HepG2 (cell line): ENCODE data around the gene INHBA. TPM values are rescaled to one million over a fixed set of nuclear protein-coding genes. Genes with fewer than 3 reads are reported as not detected.

Source experiments
- ATAC-seq: fragments of 200-7000 bp; cut with Tn5 transposase; 3 replicates; pipeline ENCODE4 v1.9.1; 2020; ENCODE audit warnings: mild to moderate bottlenecking, moderate library complexity
- BruUV-seq: library from RNA; stranded (reverse); fragments of 400-500 nt; replicated peaks from 2 replicates; lab custom pipeline; 2021; lab: Mats Ljungman, UMichigan
- CTCF ChIA-PET: fragments of 300-600 bp; formaldehyde crosslinking; extraction: SDS; loops from one replicate; lab custom pipeline; 2021; ENCODE audit warnings: low total read pairs, inconsistent platforms, low intra/inter-chr PET ratio; lab: Yijun Ruan, JAX
- POLR2A ChIA-PET: fragments of 350-600 bp; sonication (Branson Sonifier 250); formaldehyde crosslinking; loops from one replicate; lab custom pipeline; 2020; ENCODE audit warnings: antibody characterized with exemption, inconsistent platforms; lab: Yijun Ruan, JAX
- DNase-seq: peaks from one replicate; pipeline ENCODE4 v3.0.0-alpha.2; 2015; ENCODE audit warnings: low spot score
- FAIRE-seq: peaks from 3 replicates; lab custom pipeline; 2011; peaks lifted over from hg19 to GRCh38; lab: Jason Lieb, UNC
- H2AFZ ChIP-seq: one replicate; pipeline ENCODE4 v1.6.1; 2011; ENCODE audit warnings: low read length, inconsistent platforms
- H3K27ac ChIP-seq: fragments of 300-600 bp; 3 replicates; pipeline ENCODE4 v1.8.0; 2011; ENCODE audit warnings: mixed run types, mild to moderate bottlenecking, mixed read lengths, low read length, inconsistent platforms; ENCODE audit not compliant: insufficient read depth; ENCODE audit errors: extremely low read length
- H3K27me3 ChIP-seq, 2 experiments: fragments of 200-600 bp in 1 of 2; 2 replicates in 1 of 2; 3 replicates in 1 of 2; pipeline versions ENCODE4 v1.6.0 to v1.8.0; 2011; ENCODE audit warnings: low read length in 2 of 2, mild to moderate bottlenecking in 2 of 2, moderate library complexity in 2 of 2, inconsistent platforms in 1 of 2; ENCODE audit not compliant: insufficient read depth in 2 of 2, control insufficient read depth in 1 of 2
- H3K36me3 ChIP-seq, 2 experiments: fragments of 200-600 bp in 1 of 2; replicated peaks in 1 of 2; 2 replicates in 1 of 2; 3 replicates in 1 of 2; pipeline versions ENCODE4 v1.5.1 to v1.8.0; 2011; ENCODE audit warnings: low read length in 2 of 2, inconsistent platforms in 1 of 2; ENCODE audit not compliant: insufficient read depth in 2 of 2, control insufficient read depth in 1 of 2
- H3K4me1 ChIP-seq: 2 replicates; pipeline ENCODE4 v1.5.1; 2012; ENCODE audit warnings: low read length, inconsistent platforms; ENCODE audit not compliant: insufficient read depth
- H3K4me2 ChIP-seq: 2 replicates; pipeline ENCODE4 v1.6.0; 2011; ENCODE audit warnings: low read depth, low read length, inconsistent platforms
- H3K4me3 ChIP-seq, 3 experiments: fragments of 200-600 bp in 1 of 3; sonication (generic), shearing (Covaris generic) in 1 of 3; replicated peaks in 1 of 3; 2 replicates each; pipeline ENCODE4 v1.5.1; 2011 to 2016; ENCODE audit warnings: low read length in 3 of 3, inconsistent platforms in 2 of 3, low read depth in 2 of 3, mild to moderate bottlenecking in 2 of 3, control low read depth in 1 of 3, mixed read lengths in 1 of 3; ENCODE audit not compliant: insufficient read depth in 1 of 3
- H3K79me2 ChIP-seq: one replicate; pipeline ENCODE4 v1.6.1; 2011; ENCODE audit warnings: low read length, inconsistent platforms; ENCODE audit not compliant: insufficient read depth
- H3K9ac ChIP-seq: 2 replicates; pipeline ENCODE4 v1.6.0; 2011; ENCODE audit warnings: mild to moderate bottlenecking, low read depth, low read length, inconsistent platforms; ENCODE audit not compliant: insufficient read depth
- H3K9me3 ChIP-seq: 2 replicates; pipeline ENCODE4 v1.5.1; 2012; ENCODE audit warnings: mild to moderate bottlenecking, low read length
- H4K20me1 ChIP-seq: 2 replicates; pipeline ENCODE4 v1.6.0; 2011; ENCODE audit warnings: inconsistent platforms, mild to moderate bottlenecking, low read length, moderate library complexity; ENCODE audit not compliant: insufficient read depth
- ARID4A ChIP-seq: sonication (generic); formaldehyde crosslinking; IDR thresholded peaks from 2 replicates; pipeline ENCODE4 v1.5.0; 2020; ENCODE audit warnings: mild to moderate bottlenecking, missing genetic modification reagents, borderline replicate concordance
- ASH2L ChIP-seq: fragments of 300-600, 200-600 bp; sonication (generic); IDR thresholded peaks from 2 replicates; pipeline ENCODE4 v1.7.0; 2017; ENCODE audit warnings: low read depth, mild to moderate bottlenecking, moderate library complexity, mixed read lengths, low read length; ENCODE audit not compliant: insufficient read length
- ATF7 ChIP-seq, 2 experiments: fragments of 450-650 bp in 1 of 2; sonication (generic) in 1 of 2; formaldehyde crosslinking in 1 of 2; IDR thresholded peaks; 2 replicates each; pipeline versions ENCODE4 v1.4.0 to v1.6.1; 2016 to 2020; ENCODE audit warnings: antibody characterized with exemption in 1 of 2, mild to moderate bottlenecking in 1 of 2, missing genetic modification reagents in 1 of 2
- BCL6 ChIP-seq: IDR thresholded peaks from 2 replicates; pipeline ENCODE4 v1.6.1; 2016; ENCODE audit warnings: missing genetic modification reagents, missing compliant biosample characterization
- CREB1 ChIP-seq, 2 experiments: fragments of 450-650 bp in 1 of 2; IDR thresholded peaks; 2 replicates each; pipeline ENCODE4 v1.6.1; 2016 to 2017; ENCODE audit warnings: control low read depth in 1 of 2, mild to moderate bottlenecking in 1 of 2, missing compliant biosample characterization in 1 of 2, missing genetic modification characterization in 1 of 2
- ESRRA ChIP-seq: sonication (generic); formaldehyde crosslinking; IDR thresholded peaks from 2 replicates; pipeline ENCODE4 v1.5.1; 2020; ENCODE audit warnings: mild to moderate bottlenecking, low read depth, missing genetic modification reagents
- HNRNPL ChIP-seq: fragments of 200-400 bp; formaldehyde crosslinking; IDR thresholded peaks from 2 replicates; pipeline ENCODE4 v1.6.1; 2017; ENCODE audit warnings: mild to moderate bottlenecking, low read depth, low read length
- KMT2A ChIP-seq: sonication (generic); formaldehyde crosslinking; IDR thresholded peaks from 2 replicates; pipeline ENCODE4 v1.4.0; 2020; ENCODE audit warnings: missing genetic modification reagents
- NFATC3 ChIP-seq: sonication (generic); formaldehyde crosslinking; IDR thresholded peaks from 2 replicates; pipeline ENCODE4 v1.5.1; 2020; ENCODE audit warnings: mild to moderate bottlenecking, missing genetic modification reagents
- ONECUT2 ChIP-seq: sonication (generic); formaldehyde crosslinking; IDR thresholded peaks from 2 replicates; pipeline ENCODE4 v1.4.0; 2020; ENCODE audit warnings: missing genetic modification reagents
- SMAD9 ChIP-seq: sonication (generic); formaldehyde crosslinking; IDR thresholded peaks from 2 replicates; pipeline ENCODE4 v1.5.1; 2020; ENCODE audit warnings: mild to moderate bottlenecking, missing genetic modification reagents
- SYNCRIP ChIP-seq: fragments of 200-400 bp; formaldehyde crosslinking; IDR thresholded peaks from 2 replicates; pipeline ENCODE4 v1.6.1; 2018; ENCODE audit warnings: mild to moderate bottlenecking, low read depth, low read length; ENCODE audit not compliant: insufficient read depth
- ZFP1 ChIP-seq: IDR thresholded peaks from 2 replicates; pipeline ENCODE4 v1.6.1; 2016
- ZNF362 ChIP-seq: sonication (generic); formaldehyde crosslinking; IDR thresholded peaks from 2 replicates; pipeline ENCODE4 v1.4.0; 2020; ENCODE audit warnings: missing genetic modification reagents, mild to moderate bottlenecking, borderline replicate concordance
- ZNF639 ChIP-seq: conservative IDR thresholded peaks from 2 replicates; pipeline ENCODE4 v1.6.1; 2018; ENCODE audit warnings: missing genetic modification reagents
- WGBS: methylation state at CpG from one replicate; pipeline ENCODE4 v1.1.6; 2017; ENCODE audit warnings: low lambda C conversion rate; 5-methylcytosine and 5-hydroxymethylcytosine counted together
- in situ Hi-C: cut with HindIII; loops from 2 replicates; pipeline ENCODE4 v1.10.0; 2017; ENCODE audit warnings: low pct_unique_long_range_greater_than_20kb; ENCODE audit not compliant: extremely low pct_ligation_motif_present
- intact Hi-C: fragments of 100-400 bp; cut with micrococcal nuclease; formaldehyde crosslinking; loops from one replicate; pipeline ENCODE4 v1.10.0; 2022; ENCODE audit not compliant: unreplicated experiment
- polyA plus RNA-seq, 8 experiments: library from polyadenylated mRNA; depleted of rRNA in 3 of 8; stranded (reverse) in 7 of 8; unstranded in 1 of 8; fragments of >200 nt; fragmentation: Illumina TruSeq in 4 of 8; extraction: Trizol in 4 of 8; gene quantifications; 2 replicates each; pipeline versions ENCODE4 v1.2.1 to v1.2.3, GENCODE V29; 2011 to 2016; ENCODE audit warnings: low read depth in 4 of 8, missing spikeins in 1 of 8, mixed read lengths in 1 of 8; ENCODE audit not compliant: insufficient read depth in 1 of 8
- total RNA-seq, 5 experiments: library from RNA; depleted of rRNA; stranded (reverse); fragments of >200 nt; fragmentation: Illumina TruSeq; extraction: Trizol; gene quantifications; 2 replicates each; pipeline ENCODE4 v1.2.3, GENCODE V29; 2016; ENCODE audit warnings: low read depth in 1 of 5

Gene INHBA
- total and polyA plus RNA-seq, 2 of the 13 experiments (the other 11 are each of a cell fraction or from before 2014, with no cell fraction given) = not detected

- 40% methylated on average over 4 of the region's 4 CpGs for WGBS
- ATAC-seq (no peak), DNase-seq (no peak), FAIRE-seq (no peak)
- Histone ChIP-seq H3K27ac (no peak overlapping the region), H3K36me3 (no peaks in the 10 kb centered on the region), H3K4me3 (no peak overlapping the region), H3K27me3 (peaks cover 0 to 7% of the 10 kb centered on the region in 2 experiments; a peak in 3 of 5 replicates), H3K4me1 (peaks cover 13% of the 10 kb centered on the region), H3K9ac (no peak overlapping the region), H3K79me2 (no peaks in the 10 kb centered on the region), H3K4me2 (no peak overlapping the region), H4K20me1 (no peaks in the 10 kb centered on the region), H3K9me3 (no peaks in the 10 kb centered on the region), H2AFZ (no peak overlapping the region)
- CTCF ChIA-PET = no interaction called here
- POLR2A ChIA-PET = no interaction called here
- in situ Hi-C loops (loop anchor here (10.0 to 25.0 kb wide), 2 partner anchors 1385 to 1472 kb away; no protein-coding TSS in a partner anchor), intact Hi-C loops (no loop called here)
- BruUV-seq = no TSS peak
- no peak for TF ChIP-seq ESRRA (CRISPR knock-in tag)
- no peak for TF ChIP-seq KMT2A (CRISPR knock-in tag)
- no peak for TF ChIP-seq ARID4A (CRISPR knock-in tag)
- no peak for TF ChIP-seq ZNF639 (CRISPR knock-in tag)
- TF ChIP-seq SYNCRIP = no peak
- TF ChIP-seq NFATC3 (CRISPR knock-in tag) = no peak
- TF ChIP-seq ONECUT2 (CRISPR knock-in tag) = no peak
- TF ChIP-seq ATF7 (IDR thresholded peaks at IDR 0.05) = peak; percentile 46
- TF ChIP-seq ATF7 (CRISPR knock-in tag; IDR thresholded peaks at IDR 0.05) = no peak
- no peak for TF ChIP-seq BCL6 (CRISPR knock-in tag)
- TF ChIP-seq ZFP1 (CRISPR knock-in tag) = no peak
- peak; percentile 92 for TF ChIP-seq CREB1 (IDR thresholded peaks at IDR 0.05)
- TF ChIP-seq CREB1 (CRISPR knock-in tag; IDR thresholded peaks at IDR 0.05) = no peak
- TF ChIP-seq ZNF362 = no peak
- TF ChIP-seq HNRNPL = no peak
- no peak for TF ChIP-seq ASH2L
- no peak for TF ChIP-seq SMAD9
Measured at GRCh38 chr7:41709621-41710020, 6.7 kb upstream of the INHBA start.
